SHP77 (cell line): ENCODE results near the gene CXCL1.
"Not testable (repeated sequence)": the region's sequence is repeated elsewhere in the genome, so short reads cannot be mapped to it uniquely, and the experiment has no call there.

Source experiments
- DNase-seq, 2 experiments: peaks; one replicate each; lab custom pipeline; 2025; lab: John Stamatoyannopoulos, UW

CXCL1 gene

GRCh38 chr4:73883306-73883705, 14.1 kb downstream of the CXCL1 start:
- DNase-seq, result no peak

DNA sequence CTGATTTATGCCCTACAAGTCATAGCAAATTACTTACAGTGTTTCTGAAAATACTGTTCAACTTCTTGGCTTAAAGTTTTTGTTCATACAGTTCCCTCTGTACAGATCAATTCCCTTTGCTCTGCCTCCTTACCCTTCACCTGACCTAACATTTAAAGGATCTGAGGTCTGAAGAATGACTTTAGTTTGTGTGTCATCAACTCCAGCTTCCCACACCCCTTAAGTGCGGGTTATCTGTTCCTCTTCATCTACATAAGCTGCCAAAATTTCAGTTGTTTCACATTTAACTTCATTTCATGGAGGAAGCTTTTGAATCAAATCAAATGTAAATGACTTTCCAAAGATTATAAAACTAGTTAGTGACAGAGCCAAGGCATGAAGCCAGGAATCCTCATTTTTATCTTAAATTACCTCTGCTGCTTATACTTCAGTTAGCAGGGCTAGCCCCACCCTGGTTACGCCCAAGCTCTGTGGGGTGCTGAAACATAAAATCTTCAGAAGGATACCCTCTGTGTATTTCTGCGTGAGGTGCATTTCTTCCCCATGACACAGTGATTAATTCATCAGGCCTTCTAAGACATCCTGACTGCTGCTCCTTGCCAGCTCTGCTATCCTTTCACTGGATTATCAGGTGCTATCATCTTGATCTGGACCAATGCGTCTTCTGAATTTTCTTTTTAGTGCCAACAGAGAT, 16.5 kb downstream of the CXCL1 start:
- no peak for DNase-seq

- no peak for DNase-seq
These were observed 22.1 kb downstream of the CXCL1 start for GRCh38 chr4:73891326-73891725.

DNA sequence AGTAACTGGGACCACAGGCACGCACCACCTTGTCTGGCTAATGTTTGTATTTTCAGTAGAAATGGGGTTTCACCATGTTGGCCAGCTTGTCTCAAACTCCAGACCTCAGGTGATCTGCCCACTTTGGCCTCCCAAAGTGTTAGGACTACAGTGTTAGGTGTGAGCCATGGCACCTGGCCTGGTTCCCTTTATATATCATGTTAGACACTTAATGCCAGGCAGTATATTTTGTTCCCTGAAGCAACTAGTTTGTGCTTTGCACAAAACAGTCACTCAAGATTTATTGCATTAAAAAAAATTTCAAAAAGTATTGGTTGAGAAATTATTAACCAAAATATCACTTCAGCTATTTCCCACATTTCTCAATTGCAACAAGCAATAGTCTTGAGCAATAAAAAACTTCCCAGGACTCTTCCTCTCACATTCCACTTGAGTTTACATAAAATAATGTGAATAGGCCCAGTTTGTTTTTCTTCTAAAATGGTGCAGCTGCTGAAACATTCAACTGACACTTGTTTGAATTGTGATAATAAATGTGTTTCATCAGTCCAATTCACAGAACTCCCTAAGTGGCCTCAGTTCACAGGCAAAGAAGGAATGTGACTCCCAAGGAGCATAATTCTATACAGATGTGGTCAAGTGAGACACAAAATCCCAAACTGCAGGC, 22.7 kb downstream of the CXCL1 start:
- DNase-seq, result peak in 1 of 2 experiments; percentile 8

- DNase-seq, result no peak
These were observed 23.8 kb downstream of the CXCL1 start for GRCh38 chr4:73892966-73893365.

DNA sequence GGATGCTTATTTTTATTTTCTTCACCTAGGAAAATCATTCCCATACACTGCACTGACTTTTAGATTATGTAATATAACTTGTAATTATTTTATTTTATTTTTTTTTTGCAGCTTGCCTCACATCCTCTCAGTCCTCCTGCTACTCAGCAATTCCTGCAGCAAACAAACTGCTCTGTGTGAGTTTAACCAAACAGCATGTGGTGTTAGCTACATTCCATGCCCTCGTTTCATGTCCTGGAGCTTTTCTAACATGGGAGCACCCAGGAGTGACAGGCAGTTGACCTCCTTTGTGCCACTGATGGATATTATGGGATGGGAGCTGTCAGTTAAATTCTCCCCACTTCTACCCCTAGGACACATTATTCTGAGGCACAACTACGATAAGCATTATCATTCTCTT, 24.8 kb downstream of the CXCL1 start:
- DNase-seq, result no peak

DNA sequence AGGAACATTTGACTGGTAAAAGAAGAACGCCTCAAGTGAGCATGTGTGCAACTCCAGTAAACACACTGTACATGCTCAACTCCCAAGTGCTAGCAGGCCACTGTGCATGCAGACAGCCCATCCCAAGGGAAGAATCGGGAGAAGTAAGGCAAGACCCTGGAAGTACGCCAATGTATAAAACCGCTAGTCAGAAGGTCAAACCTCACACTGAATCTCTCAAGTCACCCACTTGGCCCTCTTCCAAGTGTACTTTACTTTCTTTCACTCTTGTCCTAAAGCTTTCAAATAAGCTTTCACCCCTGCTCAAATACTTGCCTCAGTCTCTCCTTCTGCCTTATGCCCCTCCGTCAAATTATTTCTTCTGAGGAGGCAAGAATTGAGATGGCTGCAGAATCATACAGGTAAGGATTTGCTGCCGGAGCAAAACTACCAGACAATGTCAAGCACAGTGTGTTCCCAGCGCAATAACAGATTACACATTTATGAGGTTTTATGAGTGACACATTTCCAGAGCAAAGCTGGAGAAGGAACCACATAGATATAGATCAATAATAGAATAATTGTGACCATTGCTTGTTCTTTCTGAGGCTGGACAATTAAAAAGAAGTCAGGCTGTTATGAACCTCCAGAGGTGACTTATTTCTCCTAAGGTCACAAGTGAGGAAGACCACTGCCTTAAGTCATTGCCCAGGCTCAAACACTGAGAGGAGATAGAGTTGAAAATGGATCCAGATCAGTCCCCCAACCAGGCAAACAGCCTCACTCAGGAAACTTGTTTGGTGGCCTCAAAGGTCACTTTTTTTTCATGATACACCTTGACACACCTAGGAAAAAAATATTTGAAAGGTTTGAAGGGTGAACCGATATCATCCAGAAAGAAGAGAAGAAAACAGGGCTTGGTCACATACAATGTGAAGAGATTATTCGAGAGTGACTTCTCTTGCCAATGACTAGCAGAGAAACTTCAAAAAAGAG, 26.3 kb downstream of the CXCL1 start:
- DNase-seq, result no peak

DNA sequence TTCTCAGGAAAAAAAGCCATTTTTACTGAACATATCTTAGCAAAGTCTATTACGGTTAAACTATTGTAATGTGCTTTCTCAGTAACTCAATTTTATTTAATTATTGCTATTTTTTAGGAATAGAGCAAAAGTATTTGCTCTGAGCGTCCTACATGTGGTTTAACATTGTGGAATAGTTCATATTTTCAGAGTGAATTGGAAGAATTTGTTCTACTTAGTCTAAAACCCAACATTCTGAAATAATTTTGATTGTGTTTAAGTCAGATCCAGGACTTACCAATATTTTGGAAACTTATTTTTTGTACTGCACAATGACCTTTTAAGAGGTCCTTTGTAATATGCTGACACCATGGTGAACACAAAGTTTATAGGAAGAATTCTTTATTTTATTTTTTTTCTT, 27.2 kb downstream of the CXCL1 start:
- no peak for DNase-seq

DNA sequence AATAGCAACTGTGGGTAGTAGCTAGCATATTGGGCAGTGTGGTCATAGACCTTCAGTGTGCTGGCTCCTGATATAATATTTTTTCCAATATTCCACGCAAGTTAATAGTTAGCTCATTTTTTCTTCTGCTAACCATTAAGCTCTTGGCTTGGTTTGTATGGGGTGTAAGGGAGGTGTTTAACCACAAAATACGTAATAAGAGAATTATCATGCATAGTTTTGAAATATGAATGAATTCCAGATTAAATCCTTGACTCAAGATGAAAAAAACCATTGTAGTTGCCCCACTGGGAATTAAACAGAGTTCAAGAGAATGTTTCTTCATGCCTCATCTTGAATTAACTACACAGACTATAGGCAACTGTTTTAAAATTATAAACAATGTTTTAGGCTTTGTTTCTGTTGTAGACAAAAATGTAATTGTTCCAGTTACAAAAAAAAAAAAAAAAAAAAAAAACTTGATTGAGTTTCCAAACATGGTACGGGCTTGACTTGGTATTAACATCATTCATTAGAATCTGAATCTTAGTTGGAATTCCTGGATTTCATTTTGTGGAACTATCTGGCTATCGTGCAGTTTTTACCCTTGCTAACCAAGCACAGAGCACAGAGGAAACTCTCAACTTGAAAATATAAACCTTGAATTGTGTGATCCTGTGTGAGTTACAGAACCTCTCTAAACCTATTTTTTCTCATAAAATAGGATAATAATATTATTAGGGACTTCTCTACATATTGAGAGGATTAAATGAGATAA, 28.4 kb downstream of the CXCL1 start:
- no peak for DNase-seq

DNA sequence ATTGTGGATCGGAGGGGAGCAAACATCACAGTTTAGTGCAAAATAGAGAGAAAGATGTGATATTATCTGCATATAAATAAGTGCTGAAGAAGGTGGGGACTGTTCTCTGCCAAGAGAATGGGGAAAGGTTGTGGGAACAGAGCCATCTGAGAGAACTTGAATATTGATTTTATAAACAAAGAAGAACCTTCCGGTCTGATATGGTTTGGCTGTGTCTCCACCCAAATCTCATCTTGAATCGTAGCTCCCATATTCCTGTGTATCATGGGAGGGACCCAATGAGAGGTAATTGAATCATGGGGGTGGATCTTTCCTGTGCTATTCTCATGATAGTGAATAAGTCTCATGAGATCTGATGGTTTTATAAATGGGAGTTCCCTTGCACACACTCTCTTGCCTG, 30.1 kb downstream of the CXCL1 start:
- not testable (repeated sequence) for DNase-seq

GRCh38 chr4:73901031-73901430, 31.8 kb downstream of the CXCL1 start:
- no peak for DNase-seq

DNA sequence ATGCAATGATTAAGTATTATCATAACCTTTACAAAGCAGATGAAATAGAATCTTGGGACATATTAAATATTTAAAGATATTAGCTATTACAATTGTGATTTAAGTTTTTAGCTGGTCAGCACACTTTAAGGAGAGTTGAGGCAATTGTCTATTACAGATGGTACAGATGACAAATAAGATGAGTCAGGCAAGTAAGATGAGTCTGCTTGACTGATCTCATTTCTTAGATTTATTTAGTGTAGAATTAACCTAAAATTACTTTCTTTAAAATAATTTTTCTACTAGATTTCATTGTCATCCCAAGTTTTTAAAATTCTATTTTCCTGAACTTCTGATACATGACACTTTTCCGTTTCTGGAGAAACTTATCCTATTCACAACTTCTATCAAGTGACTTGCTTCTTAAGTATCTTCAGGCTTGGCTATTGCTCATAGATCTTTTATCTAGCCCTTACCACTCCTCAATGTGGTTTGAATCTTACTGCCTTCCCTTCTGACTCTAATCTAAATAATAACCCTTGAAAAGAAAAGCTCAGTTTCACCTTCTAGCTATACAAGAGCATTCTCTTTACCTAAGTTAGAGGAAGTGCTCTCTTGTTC, 32.9 kb downstream of the CXCL1 start:
- no peak for DNase-seq

DNA sequence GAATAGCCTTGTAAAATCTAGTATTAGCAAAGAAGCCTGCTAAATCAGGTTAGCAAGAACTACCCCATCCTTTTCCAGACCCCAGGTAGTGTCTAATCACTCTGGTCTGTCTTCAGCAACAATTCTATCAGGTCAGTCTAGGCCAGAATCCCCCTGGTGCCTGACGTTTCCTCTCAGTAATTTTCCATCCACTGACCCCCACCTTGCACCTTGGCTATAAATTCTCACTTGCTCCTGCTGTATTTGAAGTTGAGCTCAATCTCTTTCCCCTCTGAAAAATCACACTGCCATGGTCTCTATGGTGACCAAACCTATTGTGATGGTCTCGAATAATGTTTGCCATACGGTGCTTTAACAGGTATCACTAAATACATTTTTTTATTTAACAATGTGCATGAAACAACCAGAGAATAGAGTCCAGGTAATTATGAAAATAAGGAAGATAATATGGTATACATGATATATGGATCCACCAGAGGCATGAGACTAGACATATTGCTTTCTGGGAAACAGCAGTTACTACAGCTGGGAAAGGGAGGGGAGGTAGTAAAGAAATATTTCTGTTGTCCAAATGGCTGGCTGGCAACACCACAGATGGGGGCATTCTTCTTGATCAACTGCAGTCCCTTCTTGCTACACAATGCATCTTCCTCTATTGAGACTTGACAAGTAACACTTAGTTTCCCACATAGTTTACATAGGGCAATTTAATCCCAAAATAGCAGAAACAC, 33.8 kb downstream of the CXCL1 start:
- DNase-seq, result no peak

DNA sequence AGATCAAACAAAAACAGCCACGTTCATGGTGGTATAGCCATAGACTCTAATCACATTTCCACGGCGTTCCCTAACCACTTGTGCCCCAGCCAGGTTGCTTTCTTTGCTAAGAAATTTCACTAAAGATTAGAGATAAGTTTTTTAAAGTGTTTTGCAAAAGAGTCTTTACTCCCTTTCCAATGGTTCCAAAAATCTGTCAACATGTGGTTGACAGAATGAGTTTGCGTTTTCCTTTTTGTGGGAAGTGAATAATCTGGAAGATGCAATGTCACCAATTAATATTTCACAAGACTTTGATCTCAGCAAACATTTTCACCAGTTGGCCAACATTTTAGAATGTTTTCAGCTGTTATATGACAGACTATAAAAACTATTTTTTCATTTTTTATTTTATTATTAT, 35.3 kb downstream of the CXCL1 start:
- no peak for DNase-seq

GRCh38 chr4:73908965-73909364, 39.8 kb downstream of the CXCL1 start:
- no peak for DNase-seq

GRCh38 chr4:73911746-73912145, 42.6 kb downstream of the CXCL1 start:
- no peak for DNase-seq

DNA sequence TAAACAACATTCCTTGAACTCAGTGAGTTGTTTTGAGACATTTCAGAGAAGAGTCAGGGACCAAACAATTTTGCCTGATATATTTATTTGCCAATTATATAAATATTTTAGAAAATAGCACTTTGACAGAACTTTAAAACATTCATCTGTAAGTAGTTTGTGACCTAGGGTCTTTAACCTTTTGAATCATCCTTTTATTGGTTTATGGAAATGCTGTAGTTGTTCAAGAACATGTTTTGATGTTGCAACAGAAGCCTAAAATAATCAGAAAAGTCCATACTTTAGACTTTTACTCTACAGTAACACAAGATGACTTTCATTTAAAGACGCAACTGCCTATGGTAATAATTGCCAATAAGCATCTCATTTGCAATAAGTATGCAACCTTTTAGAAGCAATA, 43.0 kb downstream of the CXCL1 start:
- no peak for DNase-seq

DNA sequence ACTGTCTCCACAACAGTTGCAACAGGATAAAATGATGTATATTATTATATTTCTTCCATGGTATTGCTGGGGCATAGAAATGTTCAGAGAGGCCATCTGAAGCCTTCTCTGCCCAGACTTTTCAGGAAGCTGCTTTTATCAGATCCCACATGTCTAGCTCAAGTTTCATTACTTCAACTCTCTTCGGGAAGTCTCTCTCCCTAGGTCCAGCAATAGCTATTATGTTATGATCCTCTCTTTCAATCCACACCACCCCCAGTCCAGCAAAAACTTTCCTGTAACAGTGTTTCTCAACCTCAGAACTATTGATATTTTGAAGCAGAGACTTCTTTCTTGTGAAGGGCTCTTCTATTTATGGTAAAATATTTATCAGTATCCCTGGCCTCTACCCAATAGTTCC, 44.9 kb downstream of the CXCL1 start:
- DNase-seq, result no peak

DNA sequence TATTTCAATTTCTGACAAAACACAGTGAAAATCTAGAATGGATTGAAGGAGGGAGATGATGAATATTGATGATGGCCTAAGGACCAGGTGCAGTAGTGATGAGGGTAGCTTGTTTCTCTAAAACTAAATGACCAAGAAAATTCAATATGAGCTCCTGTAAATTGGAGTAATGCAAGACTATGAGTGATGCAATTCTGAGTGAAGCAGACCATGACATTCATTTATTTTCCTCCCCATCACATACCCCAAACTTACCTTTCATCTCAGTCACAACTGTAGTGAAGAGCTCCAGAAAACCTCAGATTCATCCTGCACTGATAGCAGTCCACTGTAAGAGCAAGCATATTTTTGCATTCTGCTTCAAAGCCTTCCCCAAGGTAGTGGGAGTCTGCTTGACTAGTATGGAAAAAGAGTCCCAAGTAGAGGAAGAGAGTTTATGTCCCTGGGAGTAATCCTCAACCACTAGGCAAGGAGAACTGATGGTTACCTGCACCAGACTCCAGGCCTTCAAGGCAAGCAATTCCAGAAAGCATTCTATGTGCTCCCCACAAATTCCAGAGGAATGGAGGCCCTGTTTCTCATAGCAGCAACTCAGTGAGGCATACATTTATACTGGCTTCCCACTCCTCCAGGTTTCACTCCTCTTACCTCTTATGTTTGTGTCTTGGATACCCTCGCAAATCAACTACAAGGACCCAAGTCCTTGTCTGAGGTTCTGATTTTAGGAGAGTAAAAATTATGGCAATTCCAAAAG, 47.2 kb downstream of the CXCL1 start:
- no peak for DNase-seq

DNA sequence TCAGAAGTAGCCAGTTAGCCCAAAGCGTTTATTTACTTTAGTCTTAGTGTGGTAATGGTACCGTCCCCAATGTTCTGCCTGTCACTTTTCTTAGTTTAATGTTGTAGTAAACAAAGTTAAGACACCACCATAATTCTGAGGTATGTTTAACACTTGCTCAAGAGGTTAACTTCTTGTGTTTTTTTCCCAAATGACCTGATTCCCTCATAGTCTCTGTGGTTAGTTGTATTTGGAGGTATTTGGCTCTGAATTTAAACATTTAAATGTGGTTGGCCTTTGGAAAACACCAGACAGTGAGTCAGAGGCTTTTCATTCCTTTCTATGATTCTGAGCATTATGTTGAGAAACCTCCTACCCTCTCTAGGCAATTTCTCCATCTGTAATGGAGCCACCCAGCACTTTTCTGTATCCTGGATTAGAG, 47.9 kb downstream of the CXCL1 start:
- no peak for DNase-seq
